Esophagus mucosa (tissue), 1 donor: Measurements from ENCODE around the gene CACNA1C. TPM values are rescaled to one million over a fixed set of nuclear protein-coding genes. Genes with fewer than 3 reads are reported as not detected.
"Not testable (repeated sequence)": the region's sequence is repeated elsewhere in the genome, so short reads cannot be mapped to it uniquely, and the experiment has no call there.

Source experiments
- ATAC-seq: fragments of 200-7000 bp; cut with Tn5 transposase; one replicate; pipeline ENCODE4 v1.9.1; 2020
- total RNA-seq: library from RNA; stranded (reverse); gene quantifications from one replicate; pipeline ENCODE4 v1.2.4, GENCODE V29; 2023
- donor health status: DM: yes; HTN: yes; CAD: no.

The CACNA1C gene
- total RNA-seq, 1 donor from 2014 or later: 1.1 TPM

GRCh38 chr12:2236506-2237294 lies 183.9 kb downstream of the CACNA1C start:
- ATAC-seq: no peak

GRCh38 chr12:2238111-2238510 lies 185.3 kb downstream of the CACNA1C start:
- no peak for ATAC-seq

GRCh38 chr12:2239381-2239871 lies 186.6 kb downstream of the CACNA1C start:
- ATAC-seq: no peak

GRCh38 chr12:2240390-2240789 lies 187.6 kb downstream of the CACNA1C start:
- no peak for ATAC-seq

GRCh38 chr12:2240984-2241383 lies 188.2 kb downstream of the CACNA1C start:
- no peak for ATAC-seq

- ATAC-seq: no peak
Observed at GRCh38 chr12:2242216-2242615, 189.4 kb downstream of the CACNA1C start.

GRCh38 chr12:2242816-2243215 lies 190.0 kb downstream of the CACNA1C start:
- ATAC-seq: no peak

- no peak for ATAC-seq
Observed at GRCh38 chr12:2243275-2243674, 190.5 kb downstream of the CACNA1C start.

GRCh38 chr12:2244013-2244861 lies 191.4 kb downstream of the CACNA1C start:
- no peak for ATAC-seq

- no peak for ATAC-seq
Observed at GRCh38 chr12:2246358-2246757, 193.6 kb downstream of the CACNA1C start.

- no peak for ATAC-seq
Observed at GRCh38 chr12:2247120-2247519, 194.3 kb downstream of the CACNA1C start.

GRCh38 chr12:2247596-2247995 lies 194.8 kb downstream of the CACNA1C start:
- no peak for ATAC-seq

- no peak for ATAC-seq
Observed at GRCh38 chr12:2248087-2248900, 195.5 kb downstream of the CACNA1C start.

- ATAC-seq: peak; percentile 29
Observed at GRCh38 chr12:2248901-2249381, 196.2 kb downstream of the CACNA1C start.

GRCh38 chr12:2250797-2251196 lies 198.0 kb downstream of the CACNA1C start:
- no peak for ATAC-seq

- no peak for ATAC-seq
Observed at GRCh38 chr12:2251526-2252209, 198.9 kb downstream of the CACNA1C start.

GRCh38 chr12:2255311-2255710 lies 202.5 kb downstream of the CACNA1C start:
- ATAC-seq: no peak

- ATAC-seq: not testable (repeated sequence)
Observed at GRCh38 chr12:2255731-2256130, 202.9 kb downstream of the CACNA1C start.

GRCh38 chr12:2256453-2256852 lies 203.7 kb downstream of the CACNA1C start:
- ATAC-seq: no peak

GRCh38 chr12:2256915-2257314 lies 204.1 kb downstream of the CACNA1C start:
- no peak for ATAC-seq

- ATAC-seq: no peak
Observed at GRCh38 chr12:2258025-2258424, 205.2 kb downstream of the CACNA1C start.

- ATAC-seq: no peak
Observed at GRCh38 chr12:2259369-2259768, 206.6 kb downstream of the CACNA1C start.
